Activated naive CD8-positive, alpha-beta T cell treated with anti-CD3 and anti-CD28 coated beads, Interleukin-2, amount 50 U/mL, for 24 hours (primary cell): ENCODE data around the gene JMJD1C.
"Not testable (repeated sequence)": the region's sequence is repeated elsewhere in the genome, so short reads cannot be mapped to it uniquely, and the experiment has no call there.

Experiments used
- ATAC-seq: fragments of 150-1000 bp; cut with Tn5 transposase; one replicate; pipeline ENCODE4 v1.10.0; 2021
- DNase-seq: peaks from one replicate; pipeline ENCODE4 v3.0.0; 2021
- H3K27ac Mint-ChIP-seq: one replicate; pipeline ENCODE4 v1.8.0; 2021; ENCODE audit warnings: mild to moderate bottlenecking, mixed read lengths
- H3K27me3 Mint-ChIP-seq: one replicate; pipeline ENCODE4 v1.8.0; 2021; ENCODE audit warnings: mixed read lengths
- H3K36me3 Mint-ChIP-seq: one replicate; pipeline ENCODE4 v1.8.0; 2021; ENCODE audit warnings: low read depth, mixed read lengths
- H3K4me1 Mint-ChIP-seq: one replicate; pipeline ENCODE4 v1.8.0; 2021; ENCODE audit warnings: mixed read lengths
- H3K4me3 Mint-ChIP-seq: one replicate; pipeline ENCODE4 v1.8.0; 2021; ENCODE audit warnings: mild to moderate bottlenecking, moderate library complexity, mixed read lengths
- H3K9me3 Mint-ChIP-seq: one replicate; pipeline ENCODE4 v1.8.0; 2021; ENCODE audit warnings: mixed read lengths

Gene JMJD1C

GRCh38 chr10:63257778-63258177, 208.0 kb downstream of the JMJD1C start:
- Mint-ChIP-seq H3K4me1 (peaks cover 83% of the 10 kb centered on the region), H3K4me3 (no peak overlapping the region), H3K27ac (peak overlapping the region; percentile 21), H3K27me3 (no peaks in the 10 kb centered on the region), H3K36me3 (peaks cover 37% of the 10 kb centered on the region), H3K9me3 (no peaks in the 10 kb centered on the region)
- ATAC-seq (no peak), DNase-seq (no peak)

DNA sequence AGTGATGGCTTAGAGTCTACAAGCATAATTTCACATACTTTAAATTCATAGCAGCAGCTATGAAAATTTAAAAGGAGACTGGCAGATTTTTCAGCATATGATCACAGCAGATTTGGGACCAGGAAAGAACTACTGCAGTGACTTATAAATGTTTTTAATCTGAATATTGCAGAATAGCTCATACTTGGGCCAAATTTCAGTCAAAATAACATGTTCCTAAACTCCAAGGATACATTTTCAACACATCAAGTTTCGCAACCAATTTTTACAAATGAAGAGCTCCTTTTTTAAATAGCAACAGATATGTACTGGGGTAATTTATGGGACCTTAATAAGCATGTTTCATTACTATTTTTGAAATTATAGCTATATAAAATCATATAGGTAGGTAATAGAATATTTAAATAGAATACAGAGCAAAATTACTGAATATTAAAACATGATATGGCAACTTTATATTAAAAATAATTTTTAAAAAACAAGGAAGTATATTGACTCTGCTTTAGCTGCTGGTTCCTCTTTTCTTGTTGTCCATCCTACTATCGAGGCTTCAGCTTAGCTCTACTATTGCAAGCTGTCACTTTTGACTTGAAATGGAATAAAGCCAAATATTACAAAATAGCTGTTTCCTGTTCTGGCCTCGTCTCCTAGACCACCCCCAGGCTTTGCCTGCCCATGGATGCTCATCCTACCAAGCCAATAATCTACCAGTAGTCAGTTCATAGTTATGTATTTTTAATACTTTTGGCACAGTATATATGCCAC, 209.6 kb downstream of the JMJD1C start:
- no peak for DNase-seq

DNA sequence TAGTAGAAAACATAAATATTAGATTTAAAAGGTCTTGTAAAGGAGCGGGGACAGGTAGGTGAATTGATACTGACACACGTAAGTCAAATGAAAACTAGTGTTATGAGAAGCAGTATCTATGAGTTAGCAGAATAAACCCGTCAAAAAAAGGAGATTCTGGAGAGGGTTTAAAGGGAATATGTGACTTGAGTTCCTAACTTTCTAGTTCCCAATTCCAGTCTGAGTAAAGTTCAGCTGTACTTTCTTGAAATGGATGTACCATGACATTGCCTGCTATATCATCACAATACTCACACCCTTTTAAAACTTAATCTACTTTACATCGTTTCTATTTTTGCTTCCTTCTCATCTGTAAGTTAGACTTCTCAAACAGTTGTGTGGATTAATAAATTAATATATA, 210.5 kb downstream of the JMJD1C start:
- H3K4me1 Mint-ChIP-seq = peaks cover 71% of the 10 kb centered on the region
- no peak overlapping the region for H3K4me3 Mint-ChIP-seq
- H3K27ac Mint-ChIP-seq = no peak overlapping the region

More for the DNA sequence above, 209.6 kb downstream of the JMJD1C start:
- no peak overlapping the region for H3K4me3 Mint-ChIP-seq
- H3K27me3 Mint-ChIP-seq = no peaks in the 10 kb centered on the region
- peaks cover 30% of the 10 kb centered on the region for H3K36me3 Mint-ChIP-seq
- H3K27ac Mint-ChIP-seq = peak overlapping the region; percentile 45
- ATAC-seq = no peak
- no peaks in the 10 kb centered on the region for H3K9me3 Mint-ChIP-seq
- peaks cover 78% of the 10 kb centered on the region for H3K4me1 Mint-ChIP-seq

DNA sequence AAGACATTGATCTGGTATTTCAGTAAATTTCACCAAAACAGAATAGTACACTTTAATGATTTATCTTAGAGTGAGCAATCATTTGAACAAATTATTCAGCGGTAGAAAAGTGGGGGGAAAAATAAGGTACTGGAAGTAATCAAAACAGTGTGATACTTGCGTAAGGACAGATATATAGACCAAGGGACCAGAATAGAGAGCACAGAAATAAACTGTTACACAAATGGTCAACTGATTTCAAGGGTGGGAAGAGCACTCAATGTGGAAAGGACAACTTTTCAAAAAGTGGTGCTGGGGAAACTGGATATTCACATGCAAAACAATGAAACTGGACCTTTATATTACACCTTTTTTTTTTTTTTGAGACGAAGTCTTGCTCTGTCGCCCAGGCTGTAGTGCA, 212.7 kb downstream of the JMJD1C start:
- Mint-ChIP-seq H3K27me3 (no peaks in the 10 kb centered on the region), H3K4me3 (no peak overlapping the region), H3K36me3 (peaks cover 19% of the 10 kb centered on the region), H3K4me1 (peaks cover 54% of the 10 kb centered on the region), H3K9me3 (peaks cover 3% of the 10 kb centered on the region), H3K27ac (peak overlapping the region; percentile 56)
- ATAC-seq (no peak), DNase-seq (no peak)

More for the DNA sequence above, 210.5 kb downstream of the JMJD1C start:
- no peak for DNase-seq
- Mint-ChIP-seq H3K9me3 (no peaks in the 10 kb centered on the region), H3K36me3 (peaks cover 27% of the 10 kb centered on the region), H3K27me3 (no peaks in the 10 kb centered on the region)
- ATAC-seq = no peak

GRCh38 chr10:63252095-63252762, 213.5 kb downstream of the JMJD1C start:
- peaks cover 18% of the 10 kb centered on the region for H3K36me3 Mint-ChIP-seq
- no peaks in the 10 kb centered on the region for H3K27me3 Mint-ChIP-seq
- H3K9me3 Mint-ChIP-seq = peaks cover 8% of the 10 kb centered on the region
- no peak overlapping the region for H3K27ac Mint-ChIP-seq
- no peak for DNase-seq
- no peak overlapping the region for H3K4me3 Mint-ChIP-seq
- H3K4me1 Mint-ChIP-seq = peaks cover 50% of the 10 kb centered on the region
- ATAC-seq = no peak

DNA sequence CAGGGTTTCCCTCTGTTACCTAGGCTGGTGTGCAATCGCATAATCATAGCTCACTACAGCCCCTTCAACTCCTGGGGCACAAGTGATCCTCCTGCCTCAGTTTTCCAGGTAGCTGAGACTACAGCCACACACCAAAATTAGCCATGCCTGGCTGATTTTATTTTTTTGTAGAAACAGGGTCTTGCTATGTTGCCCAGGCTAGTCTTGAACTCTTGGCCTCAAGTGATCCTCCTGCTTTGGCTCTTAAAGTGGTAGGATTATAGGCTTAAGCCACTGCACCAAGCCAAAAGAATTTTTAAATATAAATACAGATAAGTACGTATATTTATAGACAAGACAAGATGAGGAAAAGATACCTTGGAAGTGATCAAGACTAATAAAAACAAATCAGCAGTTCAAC, 215.7 kb downstream of the JMJD1C start:
- Mint-ChIP-seq H3K27me3 (no peaks in the 10 kb centered on the region), H3K4me1 (peaks cover 50% of the 10 kb centered on the region), H3K27ac (no peak overlapping the region), H3K9me3 (peaks cover 25% of the 10 kb centered on the region), H3K36me3 (peaks cover 25% of the 10 kb centered on the region), H3K4me3 (no peak overlapping the region)
- DNase-seq (no peak), ATAC-seq (no peak)

- Mint-ChIP-seq H3K4me1 (peaks cover 48% of the 10 kb centered on the region), H3K27ac (no peak overlapping the region), H3K9me3 (peaks cover 25% of the 10 kb centered on the region), H3K27me3 (no peaks in the 10 kb centered on the region), H3K4me3 (no peak overlapping the region), H3K36me3 (peaks cover 25% of the 10 kb centered on the region)
- no peak for DNase-seq
- ATAC-seq = no peak
These were observed 218.0 kb downstream of the JMJD1C start for GRCh38 chr10:63247771-63248170.

DNA sequence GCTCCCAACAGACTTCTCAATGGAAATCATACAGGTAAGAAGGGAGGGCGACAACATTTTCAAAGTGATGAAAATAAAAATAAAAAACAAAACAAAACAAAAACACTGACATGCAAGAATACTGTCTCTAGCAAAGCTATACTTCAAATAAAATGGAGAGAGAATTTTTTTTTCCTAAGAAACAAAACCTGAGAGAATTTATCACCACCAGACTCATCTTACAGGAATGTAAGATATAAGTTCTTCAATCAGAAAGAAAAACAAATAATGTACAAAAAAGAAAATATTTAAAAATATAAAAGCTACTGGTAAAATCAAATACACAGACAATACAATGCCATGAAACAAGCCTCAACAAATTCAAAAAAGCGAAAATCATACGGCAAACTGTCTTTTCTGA, 219.4 kb downstream of the JMJD1C start:
- no peak overlapping the region for H3K4me3 Mint-ChIP-seq
- H3K9me3 Mint-ChIP-seq = peaks cover 25% of the 10 kb centered on the region
- DNase-seq = no peak

GRCh38 chr10:63241841-63242281, 223.9 kb downstream of the JMJD1C start:
- no peak for DNase-seq
- H3K27ac Mint-ChIP-seq = peak overlapping the region; percentile 73
- no peaks in the 10 kb centered on the region for H3K27me3 Mint-ChIP-seq
- peaks cover 78% of the 10 kb centered on the region for H3K4me1 Mint-ChIP-seq
- H3K4me3 Mint-ChIP-seq = peak overlapping the region; percentile 45
- H3K9me3 Mint-ChIP-seq = peaks cover 13% of the 10 kb centered on the region
- ATAC-seq = no peak
- H3K36me3 Mint-ChIP-seq = peaks cover 23% of the 10 kb centered on the region

More for the DNA sequence above, 219.4 kb downstream of the JMJD1C start:
- Mint-ChIP-seq H3K27me3 (no peaks in the 10 kb centered on the region), H3K36me3 (peaks cover 25% of the 10 kb centered on the region), H3K4me1 (peaks cover 51% of the 10 kb centered on the region), H3K27ac (peak overlapping the region; percentile 37)
- no peak for ATAC-seq

GRCh38 chr10:63240807-63241206, 225.0 kb downstream of the JMJD1C start:
- ATAC-seq (peak; percentile 37), DNase-seq (no peak)
- Mint-ChIP-seq H3K4me3 (peak overlapping the region; percentile 32), H3K36me3 (peaks cover 17% of the 10 kb centered on the region), H3K27me3 (no peaks in the 10 kb centered on the region), H3K9me3 (peaks cover 6% of the 10 kb centered on the region), H3K4me1 (peaks cover 76% of the 10 kb centered on the region), H3K27ac (peak overlapping the region; percentile 57)

GRCh38 chr10:63238501-63238900, 227.3 kb downstream of the JMJD1C start:
- no peak overlapping the region for H3K4me3 Mint-ChIP-seq
- H3K27ac Mint-ChIP-seq = peak overlapping the region; percentile 78

DNA sequence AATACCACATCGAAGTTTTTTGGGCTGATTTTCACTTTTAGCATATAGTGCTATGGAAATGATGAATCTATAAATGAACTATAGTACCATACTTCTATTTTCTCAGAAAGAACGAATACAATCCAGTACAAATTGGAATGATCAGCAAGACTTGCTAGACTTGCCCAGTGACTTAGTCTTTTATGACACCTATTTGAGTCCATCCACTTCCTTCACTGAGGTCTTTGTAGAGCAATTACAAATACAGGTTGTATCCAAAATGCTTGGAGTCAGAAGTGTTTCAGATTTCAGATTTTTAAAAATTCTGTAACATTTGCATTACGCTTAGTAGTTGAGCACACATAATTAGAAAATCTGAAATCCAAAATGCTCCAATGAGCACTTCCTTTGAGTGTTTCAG, 228.4 kb downstream of the JMJD1C start:
- Mint-ChIP-seq H3K9me3 (no peaks in the 10 kb centered on the region), H3K27me3 (no peaks in the 10 kb centered on the region), H3K4me1 (peaks cover 77% of the 10 kb centered on the region), H3K27ac (peak overlapping the region; percentile 62), H3K36me3 (peaks cover 9% of the 10 kb centered on the region), H3K4me3 (no peak overlapping the region)
- no peak for DNase-seq
- ATAC-seq = no peak

More at GRCh38 chr10:63238501-63238900, 227.3 kb downstream of the JMJD1C start:
- H3K36me3 Mint-ChIP-seq = peaks cover 9% of the 10 kb centered on the region
- ATAC-seq = no peak
- H3K9me3 Mint-ChIP-seq = no peaks in the 10 kb centered on the region
- no peaks in the 10 kb centered on the region for H3K27me3 Mint-ChIP-seq
- no peak for DNase-seq
- H3K4me1 Mint-ChIP-seq = peaks cover 72% of the 10 kb centered on the region

- Mint-ChIP-seq H3K9me3 (no peaks in the 10 kb centered on the region), H3K4me1 (peaks cover 74% of the 10 kb centered on the region), H3K36me3 (peaks cover 12% of the 10 kb centered on the region), H3K27me3 (no peaks in the 10 kb centered on the region), H3K27ac (peak overlapping the region; percentile 55), H3K4me3 (peak overlapping the region; percentile 47)
- DNase-seq (no peak), ATAC-seq (peak; percentile 94)
These were observed 229.5 kb downstream of the JMJD1C start for GRCh38 chr10:63236113-63236935.

GRCh38 chr10:63235136-63235535, 230.6 kb downstream of the JMJD1C start:
- H3K36me3 Mint-ChIP-seq = peaks cover 14% of the 10 kb centered on the region
- H3K4me1 Mint-ChIP-seq = peaks cover 69% of the 10 kb centered on the region
- H3K9me3 Mint-ChIP-seq, H3K27ac Mint-ChIP-seq, H3K4me3 Mint-ChIP-seq, H3K27me3 Mint-ChIP-seq, ATAC-seq, DNase-seq: not testable (repeated sequence)
